Thyroid gland (tissue), 4 donors: ENCODE data around the gene REC8.
A peak's percentile ranks its signal among the peaks of the same experiment; 100 is the strongest.

Experiments
- CTCF ChIP-seq, 6 experiments: fragments of 200-600 bp in 3 of 6; fragments of 450-650 bp in 3 of 6; sonication (generic) in 3 of 6; IDR thresholded peaks; one replicate each; pipeline ENCODE4 v1.5.1; 2016 to 2019; ENCODE audit warnings: antibody characterized with exemption in 6 of 6, mild to moderate bottlenecking in 2 of 6, inconsistent platforms in 1 of 6, moderate library complexity in 1 of 6
- POLR2A ChIP-seq, 2 donors: fragments of 450-650 bp; IDR thresholded peaks; one replicate each; pipeline ENCODE4 v1.6.1; 2017; ENCODE audit warnings: antibody characterized with exemption in 2 of 2, mild to moderate bottlenecking in 2 of 2, moderate library complexity in 1 of 2

- peak in 1 of 2 donors; percentile 64 for TF ChIP-seq POLR2A (IDR thresholded peaks at IDR 0.05)
- peak in 1 of 6 experiments; percentile 22 for TF ChIP-seq CTCF (IDR thresholded peaks at IDR 0.05)
Measured at GRCh38 chr14:24188251-24189058, 16.6 kb downstream of the REC8 start, which contains the start of gene IPO4.
